Smooth muscle cell (in vitro differentiated cells): Measurements from ENCODE around the gene SNX9. TPM values are rescaled to one million over a fixed set of nuclear protein-coding genes. Genes with fewer than 3 reads are reported as not detected.

ENCODE experiments used
- DNase-seq: peaks from one replicate; lab custom pipeline; 2025; ENCODE audit not compliant: unreplicated experiment; lab: John Stamatoyannopoulos, UW
- H2AFZ ChIP-seq: fragments of 200-600 bp; sonication (generic); 2 replicates; pipeline ENCODE4 v1.6.0; 2016; ENCODE audit warnings: antibody characterized with exemption, low read depth, mild to moderate bottlenecking
- H3F3A ChIP-seq: fragments of 200-600 bp; sonication (generic); 2 replicates; pipeline ENCODE4 v1.6.0; 2017; ENCODE audit warnings: antibody characterized with exemption, low read depth
- H3K27ac ChIP-seq: fragments of 200-600 bp; sonication (generic); 2 replicates; pipeline ENCODE4 v1.5.1; 2016; ENCODE audit warnings: low read depth, mild to moderate bottlenecking
- H3K27me3 ChIP-seq: fragments of 200-600 bp; sonication (generic); 2 replicates; pipeline ENCODE4 v1.6.1; 2016; ENCODE audit warnings: low read depth, mild to moderate bottlenecking
- H3K36me3 ChIP-seq: fragments of 200-600 bp; sonication (generic); 2 replicates; pipeline ENCODE4 v1.5.1; 2016; ENCODE audit warnings: low read depth
- H3K4me1 ChIP-seq: fragments of 200-600 bp; sonication (generic); 2 replicates; pipeline ENCODE4 v1.5.1; 2016; ENCODE audit warnings: low read depth
- H3K4me2 ChIP-seq: fragments of 200-600 bp; sonication (generic); 2 replicates; pipeline ENCODE4 v1.6.0; 2016; ENCODE audit warnings: mild to moderate bottlenecking
- H3K4me3 ChIP-seq: fragments of 200-600 bp; sonication (generic); 2 replicates; pipeline ENCODE4 v1.5.1; 2016; ENCODE audit warnings: mild to moderate bottlenecking
- H3K79me2 ChIP-seq: fragments of 200-600 bp; sonication (generic); 2 replicates; pipeline ENCODE4 v1.6.0; 2016; ENCODE audit warnings: low read depth, mild to moderate bottlenecking
- H3K9ac ChIP-seq: fragments of 200-600 bp; sonication (generic); 2 replicates; pipeline ENCODE4 v1.6.0; 2016; ENCODE audit warnings: low read depth
- H3K9me3 ChIP-seq: fragments of 200-600 bp; sonication (generic); replicated peaks from 2 replicates; pipeline ENCODE4 v1.5.1; 2016; ENCODE audit warnings: low read depth
- H4K20me1 ChIP-seq: fragments of 200-600 bp; sonication (generic); 2 replicates; pipeline ENCODE4 v1.6.0; 2016; ENCODE audit warnings: low read depth
- WGBS: methylation state at CpG from one replicate; pipeline ENCODE4 v1.1.7; 2016; ENCODE audit warnings: low lambda C conversion rate; 5-methylcytosine and 5-hydroxymethylcytosine counted together
- polyA plus RNA-seq: library from polyadenylated mRNA; unstranded; fragments of >200 nt; fragmentation: Nextera tagmentation; extraction: Ambion mirVana; gene quantifications from 2 replicates; pipeline ENCODE4 v1.2.1, GENCODE V29; 2016
- total RNA-seq: library from RNA; depleted of rRNA; stranded (reverse); fragments of >200 nt; gene quantifications from 2 replicates; pipeline ENCODE4 v1.2.3, GENCODE V29; 2014
- TF ChIP-seq, protein P1 (sequence below): fragments of 200-600 bp; sonication (generic); IDR thresholded peaks from 2 replicates; pipeline ENCODE4 v1.5.1; 2017; ENCODE audit warnings: borderline replicate concordance, mild to moderate bottlenecking, antibody characterized with exemption; ENCODE audit not compliant: insufficient read depth, poor library complexity, severe bottlenecking

The SNX9 gene
- total and polyA plus RNA-seq, 2 experiments from 2014 or later: 28.9 to 29.0 TPM

DNA sequence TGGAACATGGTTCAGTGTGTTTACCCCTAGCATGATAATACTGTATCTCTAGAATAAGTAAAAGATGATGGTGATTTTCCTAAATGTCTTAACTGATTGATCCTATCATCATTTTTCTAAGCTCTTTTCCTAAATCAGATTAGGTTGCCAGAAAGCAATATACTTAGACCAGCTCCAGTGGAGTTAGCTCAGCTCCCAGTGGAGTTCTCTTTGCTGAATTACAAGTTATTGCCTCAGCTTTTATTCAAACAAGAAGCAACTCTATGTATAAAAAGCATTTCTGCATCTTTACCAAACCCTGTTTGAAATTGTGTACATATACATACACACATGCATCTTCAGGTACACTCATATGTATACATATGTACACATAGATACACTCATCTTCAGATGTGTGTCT is 44.9 kb downstream of the SNX9 start:
- no peaks in the 10 kb centered on the region for H3K9me3 ChIP-seq
- no peak overlapping the region for H3K9ac ChIP-seq

DNA sequence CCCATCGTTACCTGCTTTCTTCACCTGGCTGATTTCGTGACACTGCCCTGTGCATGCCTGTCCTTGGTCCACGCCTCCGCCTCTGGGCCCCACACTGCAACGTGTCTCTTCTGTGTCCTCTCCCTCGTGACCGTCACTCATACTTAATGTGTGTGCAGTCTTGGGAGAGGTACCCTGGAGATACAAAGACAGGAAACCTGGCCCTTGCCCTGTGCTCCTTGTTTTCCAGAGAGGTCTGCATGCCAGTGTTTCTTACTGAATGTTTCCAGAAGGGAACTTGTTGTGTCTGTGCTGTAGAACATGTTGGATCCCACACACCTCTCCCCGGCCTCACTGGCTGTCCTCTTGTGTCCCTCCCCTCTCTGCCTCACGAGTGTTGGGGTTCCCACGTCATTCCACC is 45.8 kb downstream of the SNX9 start:
- H4K20me1 ChIP-seq: peaks cover 87% of the 10 kb centered on the region
- H3K27me3 ChIP-seq: no peaks in the 10 kb centered on the region
- DNase-seq: no peak
- no peaks in the 10 kb centered on the region for H3K36me3 ChIP-seq
- no peaks in the 10 kb centered on the region for H3K4me1 ChIP-seq
- H3K9ac ChIP-seq: no peak overlapping the region
- no peaks in the 10 kb centered on the region for H3K9me3 ChIP-seq
- no peak overlapping the region for H3K4me2 ChIP-seq
- TF ChIP-seq, protein P1, sequence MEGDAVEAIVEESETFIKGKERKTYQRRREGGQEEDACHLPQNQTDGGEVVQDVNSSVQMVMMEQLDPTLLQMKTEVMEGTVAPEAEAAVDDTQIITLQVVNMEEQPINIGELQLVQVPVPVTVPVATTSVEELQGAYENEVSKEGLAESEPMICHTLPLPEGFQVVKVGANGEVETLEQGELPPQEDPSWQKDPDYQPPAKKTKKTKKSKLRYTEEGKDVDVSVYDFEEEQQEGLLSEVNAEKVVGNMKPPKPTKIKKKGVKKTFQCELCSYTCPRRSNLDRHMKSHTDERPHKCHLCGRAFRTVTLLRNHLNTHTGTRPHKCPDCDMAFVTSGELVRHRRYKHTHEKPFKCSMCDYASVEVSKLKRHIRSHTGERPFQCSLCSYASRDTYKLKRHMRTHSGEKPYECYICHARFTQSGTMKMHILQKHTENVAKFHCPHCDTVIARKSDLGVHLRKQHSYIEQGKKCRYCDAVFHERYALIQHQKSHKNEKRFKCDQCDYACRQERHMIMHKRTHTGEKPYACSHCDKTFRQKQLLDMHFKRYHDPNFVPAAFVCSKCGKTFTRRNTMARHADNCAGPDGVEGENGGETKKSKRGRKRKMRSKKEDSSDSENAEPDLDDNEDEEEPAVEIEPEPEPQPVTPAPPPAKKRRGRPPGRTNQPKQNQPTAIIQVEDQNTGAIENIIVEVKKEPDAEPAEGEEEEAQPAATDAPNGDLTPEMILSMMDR: no peak
- no peak overlapping the region for H3K27ac ChIP-seq
- H2AFZ ChIP-seq: no peak overlapping the region
- H3K79me2 ChIP-seq: peaks cover 39% of the 10 kb centered on the region
- 95% methylated on average over 10 of the region's 10 CpGs for WGBS
- H3K4me3 ChIP-seq: no peak overlapping the region
- no peaks in the 10 kb centered on the region for H3F3A ChIP-seq

More for the DNA sequence above, 44.9 kb downstream of the SNX9 start:
- no peaks in the 10 kb centered on the region for H3K36me3 ChIP-seq
- H3K4me1 ChIP-seq: no peaks in the 10 kb centered on the region
- peaks cover 92% of the 10 kb centered on the region for H4K20me1 ChIP-seq
- no peak overlapping the region for H3K4me3 ChIP-seq
- H3K4me2 ChIP-seq: no peak overlapping the region
- peaks cover 5% of the 10 kb centered on the region for H3F3A ChIP-seq
- DNase-seq: no peak
- H3K79me2 ChIP-seq: peaks cover 48% of the 10 kb centered on the region
- TF ChIP-seq, protein P1: no peak
- H2AFZ ChIP-seq: no peak overlapping the region
- H3K27ac ChIP-seq: no peak overlapping the region
- no peaks in the 10 kb centered on the region for H3K27me3 ChIP-seq

DNA sequence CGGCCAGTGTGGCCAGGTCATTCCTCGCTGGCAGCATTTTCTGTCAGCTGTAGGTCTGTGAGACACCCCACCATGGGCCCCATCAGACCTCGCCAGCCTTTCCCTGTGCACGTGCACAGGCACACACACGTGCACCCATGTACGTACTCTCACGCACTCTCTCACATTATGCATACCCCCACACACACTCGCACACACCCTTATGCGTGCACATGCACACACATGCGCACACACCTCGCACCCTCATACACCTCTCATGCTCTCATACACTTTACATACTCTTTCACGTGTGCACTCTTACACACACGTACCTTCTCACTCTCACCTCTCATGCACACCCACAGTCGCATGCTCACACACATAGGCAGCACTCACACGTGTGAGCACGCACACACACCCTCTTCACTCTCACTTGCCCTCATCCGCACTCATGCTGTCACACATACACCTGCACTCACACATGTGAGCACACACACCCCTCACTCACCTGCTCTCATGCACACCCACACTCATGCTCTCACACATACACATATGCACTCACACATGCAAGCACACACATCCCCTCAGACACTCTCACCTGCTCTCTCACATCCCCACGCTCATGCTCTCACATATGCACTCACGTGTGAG is 46.7 kb downstream of the SNX9 start:
- no peak overlapping the region for H2AFZ ChIP-seq
- no peaks in the 10 kb centered on the region for H3K9me3 ChIP-seq
- no peaks in the 10 kb centered on the region for H3K27me3 ChIP-seq
- no peak overlapping the region for H3K9ac ChIP-seq
- TF ChIP-seq, protein P1: no peak
- no peaks in the 10 kb centered on the region for H3K4me1 ChIP-seq
- no peaks in the 10 kb centered on the region for H3F3A ChIP-seq
- peaks cover under 1% of the 10 kb centered on the region for H3K36me3 ChIP-seq
- no peak overlapping the region for H3K4me2 ChIP-seq
- H4K20me1 ChIP-seq: peaks cover 78% of the 10 kb centered on the region
- peaks cover 30% of the 10 kb centered on the region for H3K79me2 ChIP-seq
- no peak overlapping the region for H3K4me3 ChIP-seq
- H3K27ac ChIP-seq: no peak overlapping the region
- no peak for DNase-seq
- WGBS: over 99% methylated on average over 19 of the region's 19 CpGs

DNA sequence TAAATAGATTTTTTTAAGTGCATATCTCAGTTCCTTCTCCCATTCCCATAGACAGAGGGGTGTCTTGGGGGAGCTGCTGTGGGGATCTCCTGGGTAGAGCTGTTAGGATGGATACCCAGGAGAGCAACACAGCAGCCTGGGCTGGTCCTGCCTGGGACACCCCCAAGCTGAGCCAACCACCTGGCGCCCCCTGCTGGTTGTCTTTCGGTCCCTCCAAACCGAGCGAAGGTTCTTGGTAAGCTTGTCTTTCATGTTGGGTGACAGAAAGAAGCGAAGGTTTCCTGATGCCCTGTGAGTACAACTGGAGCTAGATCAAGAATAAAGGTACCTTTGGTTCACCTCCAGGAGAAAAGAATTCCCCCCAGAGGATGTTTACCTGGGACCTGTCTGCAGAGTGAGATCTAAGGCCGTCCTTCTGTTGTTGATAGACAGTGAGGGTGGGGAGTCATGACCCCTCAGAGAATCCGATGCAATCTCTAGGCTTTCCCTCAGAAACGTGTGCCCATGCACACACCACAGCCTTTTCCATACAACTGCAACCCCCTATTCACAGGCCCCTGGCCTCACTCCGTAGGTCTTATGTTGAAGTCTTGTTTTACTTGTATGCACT is 50.8 kb downstream of the SNX9 start:
- Histone ChIP-seq H3K4me2 (no peak overlapping the region), H3K9me3 (no peaks in the 10 kb centered on the region), H3K36me3 (peaks cover 16% of the 10 kb centered on the region), H3K9ac (no peak overlapping the region), H4K20me1 (peaks cover 43% of the 10 kb centered on the region), H3F3A (no peaks in the 10 kb centered on the region), H3K27me3 (no peaks in the 10 kb centered on the region), H3K79me2 (peaks cover 3% of the 10 kb centered on the region), H3K4me3 (no peak overlapping the region), H2AFZ (no peak overlapping the region), H3K4me1 (peaks cover 3% of the 10 kb centered on the region), H3K27ac (no peak overlapping the region)
- 68% methylated on average over 9 of the region's 9 CpGs for whole genome bisulfite sequencing
- TF ChIP-seq, protein P1: peak; percentile 92
- DNase-seq: peak; percentile 27
